ENCODE results near the gene CA12. TPM values are rescaled to one million over a fixed set of nuclear protein-coding genes. Genes with fewer than 3 reads are reported as not detected.

CA12 gene
- total and polyA plus RNA-seq, 2 of the 8 experiments (the other 6 are each of a cell fraction or from before 2014, with no cell fraction given) = 4.7 to 4.9 TPM

DNA sequence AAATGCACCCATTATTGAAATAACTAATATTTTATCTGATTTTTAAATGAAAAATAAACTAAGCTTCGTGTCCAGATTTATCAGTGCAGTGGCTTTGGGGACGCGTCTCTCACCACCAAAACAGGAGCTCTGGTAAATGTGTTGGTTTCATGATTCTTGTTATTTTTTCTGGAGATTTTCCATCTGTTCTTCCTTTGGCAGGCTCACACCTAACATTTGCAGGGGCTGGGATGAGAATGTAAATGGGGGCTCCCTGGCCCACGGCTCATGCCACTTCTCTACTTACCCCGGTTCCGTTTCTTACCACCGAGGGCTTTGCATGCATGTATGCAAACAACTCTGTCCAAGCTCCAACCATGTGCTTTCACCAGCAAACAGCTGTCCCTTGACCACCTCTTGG is 30.9 kb upstream of the CA12 start:
- Histone ChIP-seq H2AK5ac (ENCODE audit: low read depth, low read length) (no peak overlapping the region), H2BK15ac (ENCODE audit: low read length) (no peak overlapping the region), H2BK120ac (replicated peaks; ENCODE audit: low read depth, low read length) (no peak overlapping the region), H3K79me2 (ENCODE audit: control insufficient read depth in 1 of 2, insufficient read depth in 2 of 2, low read length in 2 of 2) (no peaks in the 10 kb centered on the region), H3K23ac (ENCODE audit: insufficient read length) (no peak overlapping the region), H3K9ac (replicated peaks in 1 of 4; ENCODE audit: extremely low read depth in 1 of 4, low read depth in 3 of 4, low read length in 3 of 4) (no peak overlapping the region), H3K4me2 (ENCODE audit: insufficient read depth in 1 of 2, low read depth in 2 of 2, low read length in 2 of 2) (no peak overlapping the region), H4K91ac (replicated peaks; ENCODE audit: insufficient read length, low read length) (no peak overlapping the region), H3K14ac (ENCODE audit: insufficient read length) (no peak overlapping the region), H2AFZ (ENCODE audit: low read length) (no peak overlapping the region), H3K56ac (replicated peaks; ENCODE audit: insufficient read length, low read depth, low read length) (no peak overlapping the region), H3K27me3 (replicated peaks in 1 of 4; ENCODE audit: control insufficient read depth in 3 of 4, extremely low read depth in 1 of 4, insufficient read depth in 3 of 4, low read length in 3 of 4) (no peaks in the 10 kb centered on the region), H3K27ac (ENCODE audit: low read depth, low read length) (no peak overlapping the region), H4K5ac (ENCODE audit: insufficient read length, low read depth, low read length) (no peak overlapping the region), H3K4ac (replicated peaks; ENCODE audit: insufficient read length, low read depth, low read length) (no peak overlapping the region), H3K9me3 (ENCODE audit: insufficient read depth in 2 of 2, low read depth in 1 of 2, low read length in 1 of 2) (no peaks in the 10 kb centered on the region), H3K18ac (ENCODE audit: extremely low read depth, low read length) (no peak overlapping the region), H3K79me1 (ENCODE audit: low read depth, low read length) (no peaks in the 10 kb centered on the region), H2BK5ac (ENCODE audit: low read depth, low read length) (no peak overlapping the region), H3K4me1 (replicated peaks in 1 of 4; ENCODE audit: control insufficient read depth in 3 of 4, insufficient read depth in 4 of 4, low read length in 3 of 4) (no peaks in the 10 kb centered on the region), H3K36me3 (ENCODE audit: control insufficient read depth in 2 of 4, insufficient read depth in 4 of 4, low read length in 3 of 4) (no peaks in the 10 kb centered on the region), H3K23me2 (ENCODE audit: low read depth, low read length) (no peaks in the 10 kb centered on the region), H4K8ac (ENCODE audit: extremely low read depth, insufficient read depth, low read length) (no peak overlapping the region), H4K20me1 (replicated peaks in 1 of 2; ENCODE audit: control insufficient read depth in 1 of 2, insufficient read depth in 2 of 2, low read length in 2 of 2) (no peaks in the 10 kb centered on the region), H2BK12ac (ENCODE audit: low read depth, low read length) (no peak overlapping the region), H3K4me3 (ENCODE audit: extremely low read depth in 1 of 4, insufficient read depth in 2 of 4, low read depth in 3 of 4, low read length in 4 of 4) (no peak overlapping the region), H2BK20ac (ENCODE audit: low read length) (no peak overlapping the region)
- ChIA-PET CTCF (ENCODE audit: partially characterized antibody) (interaction anchor here (0.5 to 2.7 kb wide), 7 partner anchors 10 to 599 kb away, joined by 3 to 10 read pairs (median 3); partner anchors contain the start of gene CA12), POLR2A (ENCODE audit: partially characterized antibody) (interaction anchor here (0.6 to 0.8 kb wide), 2 partner anchors 31 to 255 kb away, joined by 3 to 4 read pairs; partner anchors contain the start of genes CA12 and RPS27L)
- WGBS, 2 experiments (ENCODE audit: extremely low coverage in 1 of 2, insufficient coverage in 1 of 2, insufficient read length in 1 of 2, insufficient replicate concordance in 2 of 2, low coverage in 1 of 2, low lambda C conversion rate in 2 of 2, missing lambda C conversion rate in 1 of 2) = 91% methylated on average over 7 of the region's 7 CpGs; no CpG with 5 or more reads in 1 of the 2 experiments
- DNase-seq (ENCODE audit: low read depth in 1 of 2, low spot score in 2 of 2) (no peak), FAIRE-seq (no peak)
- TF ChIP-seq NANOG (IDR thresholded peaks at IDR 0.05; ENCODE audit: insufficient read depth, low read depth, low read length, poor library complexity, severe bottlenecking) (no peak), BCL11A (IDR thresholded peaks at IDR 0.05; ENCODE audit: low read depth in 2 of 2, low read length in 2 of 2) (no peak), TBP (IDR thresholded peaks at IDR 0.05; ENCODE audit: low read depth, low read length) (no peak), RBBP5 (IDR thresholded peaks at IDR 0.05; ENCODE audit: borderline replicate concordance, low read depth, low read length) (no peak), ZNF274 (IDR thresholded peaks at IDR 0.05; ENCODE audit: borderline replicate concordance, extremely low read depth, low read length) (no peak), POLR2A (IDR thresholded peaks at IDR 0.05; ENCODE audit: control extremely low read depth in 1 of 2, low read depth in 2 of 2, low read length in 2 of 2) (no peak), EZH2 (IDR thresholded peaks at IDR 0.05; ENCODE audit: low read depth, low read length, severe bottlenecking) (no peak)
- TF ChIP-seq, protein P1, sequence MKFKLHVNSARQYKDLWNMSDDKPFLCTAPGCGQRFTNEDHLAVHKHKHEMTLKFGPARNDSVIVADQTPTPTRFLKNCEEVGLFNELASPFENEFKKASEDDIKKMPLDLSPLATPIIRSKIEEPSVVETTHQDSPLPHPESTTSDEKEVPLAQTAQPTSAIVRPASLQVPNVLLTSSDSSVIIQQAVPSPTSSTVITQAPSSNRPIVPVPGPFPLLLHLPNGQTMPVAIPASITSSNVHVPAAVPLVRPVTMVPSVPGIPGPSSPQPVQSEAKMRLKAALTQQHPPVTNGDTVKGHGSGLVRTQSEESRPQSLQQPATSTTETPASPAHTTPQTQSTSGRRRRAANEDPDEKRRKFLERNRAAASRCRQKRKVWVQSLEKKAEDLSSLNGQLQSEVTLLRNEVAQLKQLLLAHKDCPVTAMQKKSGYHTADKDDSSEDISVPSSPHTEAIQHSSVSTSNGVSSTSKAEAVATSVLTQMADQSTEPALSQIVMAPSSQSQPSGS (IDR thresholded peaks at IDR 0.05; ENCODE audit: low read length) = no peak
